Measurements from ENCODE around the gene NKD1.
A peak's percentile ranks its signal among the peaks of the same experiment; 100 is the strongest.
"Not testable (repeated sequence)": the region's sequence is repeated elsewhere in the genome, so short reads cannot be mapped to it uniquely, and the experiment has no call there.

Gene NKD1

DNA sequence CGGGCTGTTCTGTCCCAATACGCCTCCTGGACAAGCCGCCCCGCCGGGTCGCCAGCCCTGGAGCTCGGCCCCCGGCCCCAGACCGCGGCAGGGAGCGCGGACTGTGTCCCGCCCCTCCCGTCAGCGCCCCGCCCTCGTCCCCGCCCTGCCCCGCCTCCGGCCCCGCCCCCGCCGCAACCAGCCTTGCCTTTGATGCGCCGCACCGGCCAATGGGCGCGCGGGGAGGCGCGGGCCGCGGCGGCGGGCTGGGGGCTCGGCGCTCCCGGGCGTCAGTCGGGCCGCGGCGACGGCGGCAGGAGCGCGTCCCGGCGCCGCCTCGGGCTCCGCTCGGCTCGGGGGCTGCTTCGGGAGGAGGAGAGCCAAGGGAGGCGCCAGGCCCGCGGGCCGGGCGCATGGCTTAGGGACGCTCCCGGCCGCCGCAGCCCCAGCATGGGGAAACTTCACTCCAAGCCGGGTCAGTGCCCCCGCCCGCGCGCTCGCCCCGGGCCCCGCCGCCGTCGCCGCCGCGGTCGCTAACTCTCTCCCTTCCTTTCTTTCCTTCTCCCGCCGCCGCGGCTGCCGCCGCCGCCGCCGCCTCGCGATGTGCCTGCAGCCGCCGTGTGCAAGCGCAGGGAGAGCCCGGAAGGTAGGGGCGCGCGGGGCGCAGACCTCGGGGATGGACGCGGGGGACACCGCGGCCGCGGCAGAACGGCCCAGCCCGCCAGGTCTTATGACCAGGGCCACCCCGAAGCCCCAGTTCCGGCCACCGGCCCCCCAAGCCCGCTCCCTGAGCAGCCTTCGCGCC is at the start of gene NKD1:
Gene NKD1, plus strand, starts transcription at position 272 of the 784 bp plus-strand sequence. Its CDS starts 158 bp downstream, at position 430.
- no peak for DNase-seq (ENCODE audit: low read depth)

DNA sequence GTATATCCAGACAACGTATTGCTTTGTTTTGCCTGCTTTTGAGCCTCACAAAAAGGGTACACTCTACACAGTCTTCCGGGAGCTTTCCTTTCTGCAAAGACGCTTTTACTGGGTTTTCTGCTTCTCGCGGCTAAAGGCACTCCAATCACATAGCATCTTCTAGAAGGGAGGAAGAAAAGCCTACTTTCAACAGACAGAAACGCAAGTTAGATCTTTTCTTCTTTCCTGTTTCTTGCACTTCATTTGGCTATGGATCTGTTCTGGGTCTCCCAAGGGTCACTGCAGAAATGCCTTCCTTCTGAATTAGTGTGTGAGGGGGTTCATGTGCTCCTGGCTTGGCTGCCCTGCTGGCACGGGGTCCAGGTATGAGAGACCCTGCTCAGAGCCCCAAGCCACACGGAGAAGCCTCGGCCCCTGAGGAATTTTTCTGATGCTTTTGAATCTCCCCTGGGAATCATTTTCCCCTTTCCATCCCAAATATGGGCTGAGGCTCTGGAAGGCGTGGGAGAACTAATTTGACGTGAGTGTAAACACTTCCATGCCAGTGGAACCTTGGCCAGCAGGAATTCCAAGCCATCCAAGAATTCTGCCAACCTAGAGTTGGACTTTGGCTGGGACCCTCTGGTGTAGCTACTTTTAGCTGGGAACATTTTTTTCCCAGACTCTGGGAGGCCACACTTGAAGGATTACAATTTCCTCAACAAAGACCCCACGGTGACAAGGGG is 49.6 kb upstream of the NKD1 start:
- DNase-seq (ENCODE audit: low read depth) = no peak

- DNase-seq (ENCODE audit: low read depth) = no peak
These were observed 48.9 kb upstream of the NKD1 start for GRCh38 chr16:50499254-50499653.

- DNase-seq (ENCODE audit: low read depth) = no peak
These were observed 47.9 kb upstream of the NKD1 start for GRCh38 chr16:50500171-50500874.

DNA sequence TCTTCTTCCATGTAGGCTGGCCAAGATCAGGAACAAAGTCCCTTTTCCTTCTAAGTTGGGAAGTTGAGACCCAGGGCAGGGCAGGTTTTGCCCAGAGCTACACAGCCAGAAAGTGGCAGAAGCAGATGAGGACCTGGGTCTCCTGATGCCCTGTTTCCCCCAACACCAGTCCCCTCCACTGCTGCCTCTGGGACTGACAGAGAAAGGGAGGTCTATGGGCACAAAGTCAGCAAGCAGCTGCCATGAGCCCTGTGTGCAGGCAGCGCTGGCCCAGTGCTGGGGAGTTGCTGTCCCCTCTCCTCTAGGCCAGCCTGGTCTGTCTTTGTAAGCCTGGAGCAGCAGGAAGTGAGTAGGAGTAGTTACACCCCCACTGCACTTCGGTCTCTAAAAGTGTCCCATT is 46.9 kb upstream of the NKD1 start:
- DNase-seq (ENCODE audit: low read depth) = no peak

DNA sequence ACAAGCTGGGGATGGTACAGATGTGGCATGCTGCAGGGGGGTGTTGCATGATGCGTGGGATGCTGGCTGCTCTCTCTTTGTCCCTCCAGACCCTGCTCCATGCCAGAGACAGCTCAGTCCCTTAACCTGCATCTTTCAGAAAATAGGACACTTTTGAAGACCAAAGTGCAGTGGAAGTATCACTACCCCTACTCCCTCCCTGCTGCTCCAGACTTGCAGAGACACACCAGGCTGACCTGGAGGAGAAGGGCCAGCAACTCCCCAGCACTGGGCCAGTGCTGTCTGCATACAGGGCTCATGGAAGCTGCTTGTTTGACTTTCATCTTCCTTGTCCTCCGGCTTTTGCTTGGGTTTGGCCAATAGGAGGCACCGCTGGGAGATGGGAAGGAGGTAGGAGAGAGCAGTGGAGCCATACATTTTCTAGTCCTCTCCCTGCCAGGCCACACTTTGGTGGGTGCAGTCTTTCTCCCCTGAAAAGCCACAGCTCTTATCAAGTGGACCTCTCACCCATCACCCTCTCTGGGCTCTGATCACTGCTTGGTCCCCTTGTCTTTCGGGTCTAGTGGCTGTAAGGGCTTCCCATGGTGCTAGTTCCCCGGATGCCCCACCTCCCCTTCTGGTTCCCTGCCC is 46.1 kb upstream of the NKD1 start:
- DNase-seq (ENCODE audit: low read depth) = no peak

DNA sequence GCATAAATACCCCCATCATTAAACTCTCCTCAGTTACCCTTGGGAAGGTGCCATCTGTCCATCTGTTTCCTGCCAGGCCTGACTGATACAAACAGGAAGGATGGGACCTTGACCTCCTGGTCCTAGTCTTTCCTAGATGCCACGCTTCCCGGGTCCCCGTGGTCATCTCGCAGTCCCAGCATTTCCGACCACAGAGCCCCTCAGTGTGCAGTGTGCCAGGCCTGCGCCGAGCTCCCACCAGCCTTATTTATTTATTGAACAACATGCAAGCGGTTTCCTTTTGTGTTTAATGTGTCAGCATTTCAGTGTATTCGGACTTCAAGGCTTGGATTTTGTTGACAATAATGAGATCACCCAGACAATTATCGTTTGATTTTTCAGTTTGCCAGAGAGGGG is 45.6 kb upstream of the NKD1 start:
- no peak for DNase-seq (ENCODE audit: low read depth)

- DNase-seq (ENCODE audit: low read depth) = not testable (repeated sequence)
These were observed 44.2 kb upstream of the NKD1 start for GRCh38 chr16:50503868-50504531.

GRCh38 chr16:50505115-50505514 is 43.1 kb upstream of the NKD1 start:
- no peak for DNase-seq (ENCODE audit: low read depth)

- DNase-seq (ENCODE audit: low read depth) = no peak
These were observed 42.3 kb upstream of the NKD1 start for GRCh38 chr16:50505714-50506542.

DNA sequence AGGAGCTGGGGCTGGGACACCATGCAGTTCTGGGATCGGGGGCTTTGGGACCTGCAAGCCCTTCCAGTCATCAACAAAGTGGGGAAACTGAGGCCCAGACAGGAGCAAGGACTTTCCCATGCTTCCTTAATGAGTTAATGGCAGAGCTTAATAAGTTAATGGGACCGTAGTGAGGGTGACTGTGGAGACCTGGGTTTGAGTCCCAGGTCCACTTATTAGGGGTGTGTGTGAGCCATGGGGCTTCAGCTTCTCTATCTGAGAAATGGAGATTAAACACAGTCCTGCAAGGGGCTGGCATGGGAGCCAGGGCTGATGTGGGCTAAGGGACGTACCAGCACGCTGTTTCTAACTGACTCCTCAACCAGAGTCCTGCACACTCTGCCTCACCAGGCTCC is 41.7 kb upstream of the NKD1 start:
- no peak for DNase-seq (ENCODE audit: low read depth)

- DNase-seq (ENCODE audit: low read depth) = no peak
These were observed 40.8 kb upstream of the NKD1 start for GRCh38 chr16:50507397-50507796.

- peak; percentile 7 for DNase-seq (ENCODE audit: low read depth)
These were observed 38.5 kb upstream of the NKD1 start for GRCh38 chr16:50509521-50510341.

- no peak for DNase-seq (ENCODE audit: low read depth)
These were observed 33.0 kb upstream of the NKD1 start for GRCh38 chr16:50515218-50515617.

DNA sequence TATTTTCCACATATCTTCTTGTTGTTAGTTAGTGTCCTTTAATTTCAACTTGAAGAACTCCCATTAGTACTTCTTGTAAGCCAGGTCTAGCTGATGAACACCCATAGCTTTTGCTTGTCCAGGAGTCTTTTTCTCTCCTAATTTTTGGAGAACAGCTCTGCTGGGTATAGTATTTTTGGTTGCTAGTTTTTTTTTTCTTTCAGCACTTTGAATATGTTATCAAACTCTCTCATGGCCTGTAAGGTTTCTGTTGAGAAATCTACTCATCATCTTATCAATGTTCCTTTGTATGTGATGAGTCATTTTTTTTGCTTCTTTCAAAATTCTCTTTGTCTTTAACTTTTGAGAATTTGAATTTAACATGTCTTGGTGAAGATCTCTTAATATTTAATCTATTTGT is 31.8 kb upstream of the NKD1 start:
- no peak for DNase-seq (ENCODE audit: low read depth)

DNA sequence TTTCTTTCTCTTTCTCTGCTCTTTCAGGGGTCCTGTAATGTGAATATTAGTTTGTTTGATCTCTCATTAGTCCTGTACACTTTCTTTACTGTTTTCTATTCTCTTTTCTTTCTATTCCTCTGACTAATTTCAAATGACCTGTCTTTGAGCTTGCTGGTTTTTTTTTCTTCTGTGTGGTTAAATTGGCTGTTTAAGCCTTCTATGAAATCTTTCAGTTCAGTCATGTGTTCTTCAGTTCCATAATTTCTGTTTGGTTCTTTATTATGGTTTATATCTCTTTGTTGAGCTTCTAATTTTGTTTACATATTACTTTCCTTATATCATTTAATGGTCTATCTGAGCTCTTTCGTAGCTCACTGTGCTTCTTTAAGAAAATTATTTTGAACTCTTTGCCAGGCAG is 31.3 kb upstream of the NKD1 start:
- no peak for DNase-seq (ENCODE audit: low read depth)

DNA sequence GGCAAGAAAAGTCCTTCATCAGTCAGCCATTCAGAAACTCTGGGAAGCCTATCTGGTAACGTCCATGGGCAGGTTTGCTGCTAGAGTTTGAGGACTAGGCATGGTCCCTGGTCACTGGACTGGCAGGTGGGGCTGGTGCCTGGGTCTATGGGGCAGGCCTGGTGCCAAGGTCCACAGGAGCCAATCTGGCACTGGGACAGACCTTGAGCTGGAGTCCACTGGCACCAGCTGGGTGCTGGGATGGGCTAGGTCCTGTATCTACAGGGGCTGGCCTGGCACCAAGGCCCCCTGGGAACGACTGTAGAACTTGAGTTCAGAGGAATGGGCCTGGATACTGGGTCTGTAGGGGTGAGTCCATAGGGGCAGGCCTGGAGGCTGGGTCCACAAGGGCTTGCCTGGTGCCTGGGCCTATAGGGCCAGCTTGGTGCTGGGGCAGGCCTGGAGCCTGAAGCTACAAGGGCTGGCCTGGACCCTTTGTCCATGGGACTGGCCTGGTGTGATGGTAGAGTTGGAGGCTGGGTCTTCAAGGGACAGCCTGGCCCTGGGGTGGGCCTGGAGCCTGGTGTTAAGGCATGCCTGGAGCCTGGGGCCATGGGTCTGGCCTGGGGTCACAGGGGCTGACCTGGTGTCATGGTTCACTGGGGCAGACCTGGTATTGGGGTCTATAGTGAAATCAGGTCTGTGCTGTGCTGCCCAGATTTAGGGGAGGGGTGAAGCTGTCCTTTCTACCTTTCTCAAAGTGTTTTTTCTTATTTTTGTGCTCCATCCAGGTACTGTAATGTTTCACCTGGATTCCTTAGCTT is 30.5 kb upstream of the NKD1 start:
- no peak for DNase-seq (ENCODE audit: low read depth)

DNA sequence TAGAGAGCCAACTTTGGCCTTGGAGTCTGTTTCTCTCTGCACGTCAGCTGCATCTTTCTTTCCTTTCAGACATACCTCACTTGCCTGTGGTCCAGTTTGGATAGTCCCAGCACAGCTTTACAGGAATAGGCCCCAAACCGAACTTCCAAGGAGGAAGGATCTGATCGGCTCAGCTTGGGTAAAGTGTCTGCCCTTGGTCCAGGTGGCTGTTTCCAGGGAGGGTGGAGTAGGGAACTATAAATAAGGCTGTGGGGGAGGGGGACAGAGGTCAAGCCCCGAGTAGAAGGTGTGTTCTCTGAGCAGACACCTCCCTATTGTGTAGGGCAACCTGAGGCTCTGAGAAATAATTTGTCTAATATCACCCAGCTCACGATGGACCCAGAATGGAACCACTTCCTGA is 29.2 kb upstream of the NKD1 start:
- DNase-seq (ENCODE audit: low read depth) = no peak

DNA sequence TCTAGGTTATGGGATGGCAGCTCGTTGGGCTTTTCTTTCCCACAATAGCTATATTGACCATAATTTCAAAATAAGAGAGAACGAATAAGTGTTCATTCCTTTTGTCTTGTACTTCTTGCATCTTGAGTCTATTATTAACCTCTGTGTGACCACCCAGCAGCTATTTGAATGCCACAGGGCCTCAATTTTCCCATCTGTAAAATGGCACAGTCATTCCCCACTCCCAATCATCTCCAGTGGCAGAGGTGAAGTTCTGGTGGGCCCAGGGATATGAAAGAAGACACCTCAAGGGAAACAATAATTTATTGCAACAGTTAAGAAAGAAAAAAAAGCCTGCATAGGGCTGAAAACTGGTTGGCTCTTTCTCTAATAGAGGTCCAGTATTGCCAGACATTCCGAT is 28.6 kb upstream of the NKD1 start:
- no peak for DNase-seq (ENCODE audit: low read depth)

Measured in HS-27A (cell line).